ENCODE results near the gene MRPS6.

MRPS6 gene

GRCh38 chr21:34094949-34095348 is 21.6 kb downstream of the MRPS6 start:
- Histone ChIP-seq H3K4me2 (ENCODE audit: low read length) (no peak overlapping the region), H2AK5ac (ENCODE audit: low read length) (no peak overlapping the region), H3K79me2 (ENCODE audit: control insufficient read depth, insufficient read depth, low read length) (peaks cover 58% of the 10 kb centered on the region), H3K9ac (ENCODE audit: low read length) (no peak overlapping the region), H3K27me3 (ENCODE audit: insufficient read depth, low read length, poor library complexity) (no peaks in the 10 kb centered on the region), H3K27ac (ENCODE audit: low read depth, low read length) (no peak overlapping the region), H3K56ac (ENCODE audit: low read length) (no peak overlapping the region), H2BK15ac (replicated peaks; ENCODE audit: low read depth) (no peak overlapping the region), H2BK120ac (ENCODE audit: low read depth, low read length) (no peak overlapping the region), H4K8ac (ENCODE audit: low read depth, low read length) (no peak overlapping the region), H3K4ac (ENCODE audit: low read depth, low read length) (no peak overlapping the region), H3K4me3 (ENCODE audit: low read length) (no peak overlapping the region), H4K5ac (ENCODE audit: low read length) (no peak overlapping the region), H2BK5ac (ENCODE audit: low read length) (no peak overlapping the region), H3K23ac (ENCODE audit: low read length) (no peak overlapping the region), H3K36me3 (ENCODE audit: control insufficient read depth, insufficient read depth, low read length) (peaks cover 5% of the 10 kb centered on the region), H3K4me1 (ENCODE audit: control insufficient read depth, low read depth, low read length) (no peaks in the 10 kb centered on the region), H3K79me1 (ENCODE audit: low read length) (peaks cover 30% of the 10 kb centered on the region), H3K18ac (ENCODE audit: low read length) (no peak overlapping the region)
- no CpG with 5 or more reads among the region's 7 CpGs for WGBS (ENCODE audit: extremely low coverage, insufficient coverage, low lambda C conversion rate)
- DNase-seq: no peak

- no peak overlapping the region for H2BK5ac ChIP-seq (ENCODE audit: low read length)
- H3K79me1 ChIP-seq (ENCODE audit: low read length): peaks cover 31% of the 10 kb centered on the region
- WGBS (ENCODE audit: extremely low coverage, insufficient coverage, low lambda C conversion rate): no CpG with 5 or more reads among the region's 2 CpGs
- DNase-seq: no peak
- H3K4me3 ChIP-seq (ENCODE audit: low read length): no peak overlapping the region
- H3K56ac ChIP-seq (ENCODE audit: low read length): no peak overlapping the region
- no peaks in the 10 kb centered on the region for H3K4me1 ChIP-seq (ENCODE audit: control insufficient read depth, low read depth, low read length)
- peaks cover 61% of the 10 kb centered on the region for H3K79me2 ChIP-seq (ENCODE audit: control insufficient read depth, insufficient read depth, low read length)
- no peak overlapping the region for H3K18ac ChIP-seq (ENCODE audit: low read length)
- H4K8ac ChIP-seq (ENCODE audit: low read depth, low read length): no peak overlapping the region
- H2AK5ac ChIP-seq (ENCODE audit: low read length): no peak overlapping the region
- no peak overlapping the region for H4K5ac ChIP-seq (ENCODE audit: low read length)
- H3K27ac ChIP-seq (ENCODE audit: low read depth, low read length): no peak overlapping the region
- H3K36me3 ChIP-seq (ENCODE audit: control insufficient read depth, insufficient read depth, low read length): peaks cover 5% of the 10 kb centered on the region
- no peaks in the 10 kb centered on the region for H3K27me3 ChIP-seq (ENCODE audit: insufficient read depth, low read length, poor library complexity)
- no peak overlapping the region for H3K9ac ChIP-seq (ENCODE audit: low read length)
- no peak overlapping the region for H2BK15ac ChIP-seq (replicated peaks; ENCODE audit: low read depth)
- H3K4me2 ChIP-seq (ENCODE audit: low read length): no peak overlapping the region
- no peak overlapping the region for H3K4ac ChIP-seq (ENCODE audit: low read depth, low read length)
- peak overlapping the region; percentile 25 for H3K23ac ChIP-seq (ENCODE audit: low read length)
- no peak overlapping the region for H2BK120ac ChIP-seq (ENCODE audit: low read depth, low read length)
Observed at GRCh38 chr21:34097442-34097841, 24.1 kb downstream of the MRPS6 start.

GRCh38 chr21:34100337-34100736 is 27.0 kb downstream of the MRPS6 start:
- H3K4me2 ChIP-seq (ENCODE audit: low read length): no peak overlapping the region
- no peak overlapping the region for H3K4me3 ChIP-seq (ENCODE audit: low read length)
- no peak overlapping the region for H2AK5ac ChIP-seq (ENCODE audit: low read length)
- no peak overlapping the region for H4K5ac ChIP-seq (ENCODE audit: low read length)
- no CpG with 5 or more reads among the region's 2 CpGs for WGBS (ENCODE audit: extremely low coverage, insufficient coverage, low lambda C conversion rate)
- DNase-seq: no peak
- H3K18ac ChIP-seq (ENCODE audit: low read length): peak overlapping the region; percentile 18
- H3K79me1 ChIP-seq (ENCODE audit: low read length): peaks cover 29% of the 10 kb centered on the region
- H3K79me2 ChIP-seq (ENCODE audit: control insufficient read depth, insufficient read depth, low read length): peaks cover 49% of the 10 kb centered on the region
- H3K23ac ChIP-seq (ENCODE audit: low read length): no peak overlapping the region
- no peaks in the 10 kb centered on the region for H3K27me3 ChIP-seq (ENCODE audit: insufficient read depth, low read length, poor library complexity)
- no peaks in the 10 kb centered on the region for H3K4me1 ChIP-seq (ENCODE audit: control insufficient read depth, low read depth, low read length)
- H3K27ac ChIP-seq (ENCODE audit: low read depth, low read length): no peak overlapping the region
- no peak overlapping the region for H2BK5ac ChIP-seq (ENCODE audit: low read length)
- no peak overlapping the region for H2BK15ac ChIP-seq (replicated peaks; ENCODE audit: low read depth)
- no peak overlapping the region for H3K9ac ChIP-seq (ENCODE audit: low read length)
- H4K8ac ChIP-seq (ENCODE audit: low read depth, low read length): no peak overlapping the region
- H3K56ac ChIP-seq (ENCODE audit: low read length): no peak overlapping the region
- no peak overlapping the region for H2BK120ac ChIP-seq (ENCODE audit: low read depth, low read length)
- peaks cover 3% of the 10 kb centered on the region for H3K36me3 ChIP-seq (ENCODE audit: control insufficient read depth, insufficient read depth, low read length)
- no peak overlapping the region for H3K4ac ChIP-seq (ENCODE audit: low read depth, low read length)

GRCh38 chr21:34100790-34101189 is 27.4 kb downstream of the MRPS6 start:
- no peak overlapping the region for H3K4me2 ChIP-seq (ENCODE audit: low read length)
- no peaks in the 10 kb centered on the region for H3K27me3 ChIP-seq (ENCODE audit: insufficient read depth, low read length, poor library complexity)
- H3K4me1 ChIP-seq (ENCODE audit: control insufficient read depth, low read depth, low read length): no peaks in the 10 kb centered on the region
- H3K18ac ChIP-seq (ENCODE audit: low read length): no peak overlapping the region
- H3K36me3 ChIP-seq (ENCODE audit: control insufficient read depth, insufficient read depth, low read length): peaks cover 3% of the 10 kb centered on the region
- H3K27ac ChIP-seq (ENCODE audit: low read depth, low read length): no peak overlapping the region
- no peak overlapping the region for H4K5ac ChIP-seq (ENCODE audit: low read length)
- WGBS (ENCODE audit: extremely low coverage, insufficient coverage, low lambda C conversion rate): no CpG with 5 or more reads among the region's 4 CpGs
- no peak overlapping the region for H2BK15ac ChIP-seq (replicated peaks; ENCODE audit: low read depth)
- H3K23ac ChIP-seq (ENCODE audit: low read length): no peak overlapping the region
- H2AK5ac ChIP-seq (ENCODE audit: low read length): no peak overlapping the region
- no peak overlapping the region for H4K8ac ChIP-seq (ENCODE audit: low read depth, low read length)
- no peak overlapping the region for H2BK5ac ChIP-seq (ENCODE audit: low read length)
- H3K9ac ChIP-seq (ENCODE audit: low read length): no peak overlapping the region
- H3K56ac ChIP-seq (ENCODE audit: low read length): no peak overlapping the region
- no peak overlapping the region for H3K4ac ChIP-seq (ENCODE audit: low read depth, low read length)
- peaks cover 25% of the 10 kb centered on the region for H3K79me1 ChIP-seq (ENCODE audit: low read length)
- H2BK120ac ChIP-seq (ENCODE audit: low read depth, low read length): no peak overlapping the region
- no peak overlapping the region for H3K4me3 ChIP-seq (ENCODE audit: low read length)
- H3K79me2 ChIP-seq (ENCODE audit: control insufficient read depth, insufficient read depth, low read length): peaks cover 45% of the 10 kb centered on the region
- no peak for DNase-seq

GRCh38 chr21:34105947-34106541 is 32.7 kb downstream of the MRPS6 start:
- DNase-seq: no peak
- Histone ChIP-seq H3K9ac (ENCODE audit: low read length) (no peak overlapping the region), H2BK5ac (ENCODE audit: low read length) (no peak overlapping the region), H3K18ac (ENCODE audit: low read length) (no peak overlapping the region), H3K23ac (ENCODE audit: low read length) (no peak overlapping the region), H3K4ac (ENCODE audit: low read depth, low read length) (no peak overlapping the region), H3K79me1 (ENCODE audit: low read length) (peaks cover 17% of the 10 kb centered on the region), H3K4me1 (ENCODE audit: control insufficient read depth, low read depth, low read length) (peaks cover 2% of the 10 kb centered on the region), H3K27me3 (ENCODE audit: insufficient read depth, low read length, poor library complexity) (no peaks in the 10 kb centered on the region), H3K79me2 (ENCODE audit: control insufficient read depth, insufficient read depth, low read length) (peaks cover 29% of the 10 kb centered on the region), H3K4me3 (ENCODE audit: low read length) (no peak overlapping the region), H2BK120ac (ENCODE audit: low read depth, low read length) (no peak overlapping the region), H2AK5ac (ENCODE audit: low read length) (no peak overlapping the region), H3K36me3 (ENCODE audit: control insufficient read depth, insufficient read depth, low read length) (no peaks in the 10 kb centered on the region), H3K56ac (ENCODE audit: low read length) (no peak overlapping the region), H3K27ac (ENCODE audit: low read depth, low read length) (no peak overlapping the region), H4K5ac (ENCODE audit: low read length) (no peak overlapping the region), H2BK15ac (replicated peaks; ENCODE audit: low read depth) (no peak overlapping the region), H4K8ac (ENCODE audit: low read depth, low read length) (no peak overlapping the region), H3K4me2 (ENCODE audit: low read length) (no peak overlapping the region)

GRCh38 chr21:34107606-34108005 is 34.2 kb downstream of the MRPS6 start:
- Histone ChIP-seq H2AK5ac (ENCODE audit: low read length) (no peak overlapping the region), H2BK15ac (replicated peaks; ENCODE audit: low read depth) (no peak overlapping the region), H3K36me3 (ENCODE audit: control insufficient read depth, insufficient read depth, low read length) (no peaks in the 10 kb centered on the region), H3K4me2 (ENCODE audit: low read length) (no peak overlapping the region), H3K27ac (ENCODE audit: low read depth, low read length) (no peak overlapping the region), H3K27me3 (ENCODE audit: insufficient read depth, low read length, poor library complexity) (no peaks in the 10 kb centered on the region), H3K18ac (ENCODE audit: low read length) (no peak overlapping the region), H3K79me2 (ENCODE audit: control insufficient read depth, insufficient read depth, low read length) (peaks cover 28% of the 10 kb centered on the region), H2BK120ac (ENCODE audit: low read depth, low read length) (no peak overlapping the region), H3K23ac (ENCODE audit: low read length) (no peak overlapping the region), H3K9ac (ENCODE audit: low read length) (no peak overlapping the region), H4K5ac (ENCODE audit: low read length) (no peak overlapping the region), H3K4me3 (ENCODE audit: low read length) (no peak overlapping the region), H2BK5ac (ENCODE audit: low read length) (no peak overlapping the region), H3K79me1 (ENCODE audit: low read length) (peaks cover 18% of the 10 kb centered on the region), H4K8ac (ENCODE audit: low read depth, low read length) (no peak overlapping the region), H3K56ac (ENCODE audit: low read length) (no peak overlapping the region), H3K4me1 (ENCODE audit: control insufficient read depth, low read depth, low read length) (peaks cover 2% of the 10 kb centered on the region), H3K4ac (ENCODE audit: low read depth, low read length) (no peak overlapping the region)
- DNase-seq: no peak
- no CpG with 5 or more reads among the region's 1 CpG for WGBS (ENCODE audit: extremely low coverage, insufficient coverage, low lambda C conversion rate)
